Measurements from ENCODE around the gene MCF2. TPM values are rescaled to one million over a fixed set of nuclear protein-coding genes. Genes with fewer than 3 reads are reported as not detected.

MCF2 gene
- total RNA-seq, 1 donor = 1.4 TPM

- Histone ChIP-seq H3K9me3 (ENCODE audit: low read depth, low read length) (no peaks in the 10 kb centered on the region), H3K4me1 (ENCODE audit: insufficient read depth, low read length) (peaks cover 17% of the 10 kb centered on the region), H3K4me3 (ENCODE audit: low read length) (no peak overlapping the region), H3K27me3 (ENCODE audit: insufficient read depth, low read length) (no peaks in the 10 kb centered on the region)
Observed at GRCh38 chrX:139554376-139554775, 153.6 kb downstream of the MCF2 start.

DNA sequence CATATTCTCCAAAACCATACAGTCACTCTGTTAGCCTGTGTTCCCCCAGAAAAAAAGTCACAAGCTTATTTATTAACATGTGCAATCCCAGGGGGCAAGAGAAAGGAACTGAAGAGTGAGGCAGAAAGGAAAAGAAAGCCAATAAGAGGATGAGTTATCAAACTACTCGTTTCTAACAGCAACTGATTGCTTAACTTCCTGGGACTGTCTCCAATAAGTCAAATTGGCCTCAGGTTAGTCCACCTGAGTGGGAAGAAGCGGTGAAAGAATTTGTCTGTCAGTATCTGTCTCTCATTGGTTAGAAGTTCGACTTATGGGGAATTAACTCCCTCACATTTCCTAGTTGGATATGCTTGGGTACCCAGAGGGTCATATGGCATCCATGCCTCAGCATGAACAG lies 163.4 kb downstream of the MCF2 start:
- Histone ChIP-seq H3K9me3 (ENCODE audit: low read depth, low read length) (no peaks in the 10 kb centered on the region), H3K4me1 (ENCODE audit: insufficient read depth, low read length) (no peaks in the 10 kb centered on the region), H3K27me3 (ENCODE audit: insufficient read depth, low read length) (no peaks in the 10 kb centered on the region), H3K4me3 (ENCODE audit: low read length) (no peak overlapping the region)

- Histone ChIP-seq H3K27me3 (ENCODE audit: insufficient read depth, low read length) (no peaks in the 10 kb centered on the region), H3K4me3 (ENCODE audit: low read length) (no peak overlapping the region), H3K4me1 (ENCODE audit: insufficient read depth, low read length) (no peaks in the 10 kb centered on the region), H3K9me3 (ENCODE audit: low read depth, low read length) (no peaks in the 10 kb centered on the region)
Observed at GRCh38 chrX:139543920-139544319, 164.0 kb downstream of the MCF2 start.

DNA sequence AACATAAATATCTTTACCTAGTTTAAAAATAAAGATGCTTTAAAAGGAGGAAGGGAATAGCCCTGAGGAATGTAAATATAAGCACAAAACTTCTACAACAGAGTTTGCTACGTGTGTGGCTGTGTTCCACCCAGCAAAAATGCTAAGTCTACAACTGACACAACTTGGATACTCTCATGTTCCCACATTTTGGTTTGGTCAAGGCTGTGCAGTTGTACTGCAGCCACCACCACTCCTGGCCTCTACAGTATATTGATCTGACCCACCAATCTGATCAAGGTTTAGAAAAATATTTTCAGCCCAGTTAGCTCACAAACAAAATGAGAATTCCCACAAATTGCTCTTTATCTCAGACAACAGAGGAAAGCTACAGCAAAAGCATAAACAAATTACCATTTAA lies 165.3 kb downstream of the MCF2 start:
- no peak overlapping the region for H3K4me3 ChIP-seq (ENCODE audit: low read length)
- H3K9me3 ChIP-seq (ENCODE audit: low read depth, low read length) = no peaks in the 10 kb centered on the region
- H3K4me1 ChIP-seq (ENCODE audit: insufficient read depth, low read length) = no peaks in the 10 kb centered on the region
- H3K27me3 ChIP-seq (ENCODE audit: insufficient read depth, low read length) = no peaks in the 10 kb centered on the region

DNA sequence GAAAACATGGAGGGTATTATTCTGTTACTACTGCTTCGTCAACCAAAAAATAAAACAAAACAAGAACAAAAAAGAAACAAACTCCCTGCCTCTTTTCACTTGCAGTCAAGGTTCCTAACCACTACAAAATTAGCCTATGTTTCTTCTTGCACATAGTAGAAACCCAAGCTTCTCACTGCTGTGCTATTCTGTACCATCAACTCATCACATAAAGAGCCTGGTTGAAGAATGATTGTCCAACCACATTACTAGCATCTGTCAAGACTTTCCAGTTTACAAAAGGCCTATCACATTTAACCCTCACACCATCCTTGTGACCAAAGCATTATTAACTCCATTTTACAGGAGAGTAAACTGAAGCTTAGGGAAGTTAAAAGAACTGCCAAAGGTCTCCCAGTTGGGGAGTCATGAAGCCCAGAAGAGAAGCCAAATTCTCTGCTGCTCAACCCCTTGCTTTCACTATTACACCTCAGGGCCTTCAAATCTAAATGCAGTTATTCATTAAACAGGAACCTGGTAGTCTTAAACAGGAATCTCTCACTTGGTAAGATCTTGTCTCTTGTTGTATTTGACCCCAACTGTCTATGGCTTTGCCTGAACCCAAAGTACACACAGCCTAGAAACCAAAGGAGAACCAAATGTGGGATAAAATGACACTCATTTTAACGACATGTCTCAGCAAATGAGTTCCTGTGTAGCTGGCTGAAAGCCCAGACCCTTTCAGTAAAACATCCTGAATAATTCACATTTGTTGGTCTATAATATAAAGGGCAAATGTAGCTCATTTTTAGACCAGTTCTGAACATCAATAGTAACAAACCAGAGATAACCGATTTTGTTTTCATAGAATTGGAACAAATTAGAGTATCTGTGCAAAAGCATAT lies 168.8 kb downstream of the MCF2 start:
- no peak overlapping the region for H3K4me3 ChIP-seq (ENCODE audit: low read length)
- H3K27me3 ChIP-seq (ENCODE audit: insufficient read depth, low read length) = no peaks in the 10 kb centered on the region
- H3K4me1 ChIP-seq (ENCODE audit: insufficient read depth, low read length) = no peaks in the 10 kb centered on the region
- no peaks in the 10 kb centered on the region for H3K9me3 ChIP-seq (ENCODE audit: low read depth, low read length)

- no peaks in the 10 kb centered on the region for H3K27me3 ChIP-seq (ENCODE audit: insufficient read depth, low read length)
- H3K4me3 ChIP-seq (ENCODE audit: low read length) = no peak overlapping the region
- no peaks in the 10 kb centered on the region for H3K4me1 ChIP-seq (ENCODE audit: insufficient read depth, low read length)
- no peaks in the 10 kb centered on the region for H3K9me3 ChIP-seq (ENCODE audit: low read depth, low read length)
Observed at GRCh38 chrX:139533444-139533843, 174.5 kb downstream of the MCF2 start.

GRCh38 chrX:139532834-139533233 lies 175.1 kb downstream of the MCF2 start:
- Histone ChIP-seq H3K27me3 (ENCODE audit: insufficient read depth, low read length) (no peaks in the 10 kb centered on the region), H3K9me3 (ENCODE audit: low read depth, low read length) (no peaks in the 10 kb centered on the region), H3K4me1 (ENCODE audit: insufficient read depth, low read length) (no peaks in the 10 kb centered on the region), H3K4me3 (ENCODE audit: low read length) (no peak overlapping the region)

Other genes starting within 250 kb of the MCF2 start
- not detected for gene F9, start 177.4 kb downstream of the MCF2 start, total RNA-seq
- gene ATP11C, start 224.9 kb upstream of the MCF2 start, total RNA-seq = 20.1 TPM